ENCODE results near the gene ART3.
"Not testable (repeated sequence)": the region's sequence is repeated elsewhere in the genome, so short reads cannot be mapped to it uniquely, and the experiment has no call there.

Gene ART3

GRCh38 chr4:76074468-76074867 lies at the start of gene ART3:
Gene ART3, plus strand, starts transcription at chr4:76074709. Its CDS starts 1,181 bp downstream, at chr4:76075890.
- DNase-seq (ENCODE audit: low spot score) = no peak

GRCh38 chr4:76028350-76028765 lies 46.2 kb upstream of the ART3 start:
- peak; percentile 7 for DNase-seq (ENCODE audit: low spot score)

- no peak for DNase-seq (ENCODE audit: low spot score)
Observed at GRCh38 chr4:76029300-76029699, 45.2 kb upstream of the ART3 start.

DNA sequence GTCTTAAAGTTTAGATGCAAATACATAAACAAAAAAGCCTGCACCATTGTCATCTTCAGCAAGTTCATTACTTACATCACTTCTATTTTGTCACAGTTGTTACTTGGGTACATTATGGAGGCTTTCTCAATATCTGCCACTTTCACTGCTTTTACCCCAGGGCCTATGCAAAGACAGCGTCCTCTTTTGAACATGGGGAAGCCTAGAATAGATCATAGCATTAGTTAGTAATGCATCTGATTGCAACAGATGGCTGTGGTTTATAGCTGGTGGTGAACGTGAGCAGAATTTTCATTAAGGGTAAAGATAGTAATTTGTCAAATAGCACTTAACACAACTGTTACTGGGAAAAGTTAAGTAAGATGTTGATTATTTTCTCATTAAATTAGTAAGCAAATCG lies 39.4 kb upstream of the ART3 start:
- no peak for DNase-seq (ENCODE audit: low spot score)

DNA sequence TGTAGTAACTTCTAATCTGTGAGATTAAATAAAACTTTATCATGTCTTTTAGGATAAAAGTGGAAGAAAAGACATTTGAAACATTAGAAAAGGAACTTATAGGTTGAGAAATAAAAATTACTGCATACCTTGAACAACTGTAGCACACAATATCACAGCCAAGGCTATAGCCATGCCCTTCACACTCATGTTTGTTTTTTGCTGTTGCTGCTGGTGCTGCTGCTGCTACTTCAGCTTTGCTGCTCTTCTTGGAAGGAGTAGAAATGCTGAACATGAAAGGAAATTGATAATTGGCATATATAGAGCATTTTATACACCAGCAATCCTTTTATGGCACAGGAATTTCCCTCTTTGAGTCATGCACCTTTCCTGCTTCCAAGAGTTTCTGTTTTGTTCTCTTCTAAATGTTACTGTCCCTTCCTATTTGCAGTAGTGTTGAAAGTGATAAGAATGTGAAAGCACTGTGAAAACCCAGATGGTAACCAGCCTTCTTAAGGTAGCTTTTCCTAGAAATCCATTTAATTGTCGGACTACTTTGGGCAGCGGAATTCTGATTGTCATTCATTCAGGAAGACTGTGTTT lies 38.6 kb upstream of the ART3 start, which contains the start of gene CXCL11:
TSS of gene CXCL11 (minus strand) at position 272 of the 582 bp plus-strand sequence. CDS start at position 189, 83 bp downstream.
- no peak for DNase-seq (ENCODE audit: low spot score)

DNA sequence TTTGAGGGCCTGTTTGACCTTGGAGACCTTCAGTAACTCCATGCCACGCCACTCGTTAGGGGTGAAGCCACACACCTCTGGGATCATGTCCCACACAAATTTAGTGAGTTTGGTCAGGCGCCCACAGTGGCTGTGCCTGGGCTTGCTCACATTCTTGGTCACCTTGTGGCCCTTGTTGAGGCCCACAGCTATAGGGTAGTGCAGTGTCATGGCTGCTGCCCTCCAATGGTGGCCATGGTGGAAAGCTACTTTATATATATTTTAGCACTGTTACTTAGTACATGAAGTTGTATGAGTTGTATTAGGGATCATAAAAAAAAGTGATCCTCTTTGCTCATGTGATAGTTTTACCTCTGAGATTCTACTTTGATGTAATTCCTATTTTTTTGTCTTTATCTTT lies 37.7 kb upstream of the ART3 start:
- DNase-seq (ENCODE audit: low spot score) = no peak

DNA sequence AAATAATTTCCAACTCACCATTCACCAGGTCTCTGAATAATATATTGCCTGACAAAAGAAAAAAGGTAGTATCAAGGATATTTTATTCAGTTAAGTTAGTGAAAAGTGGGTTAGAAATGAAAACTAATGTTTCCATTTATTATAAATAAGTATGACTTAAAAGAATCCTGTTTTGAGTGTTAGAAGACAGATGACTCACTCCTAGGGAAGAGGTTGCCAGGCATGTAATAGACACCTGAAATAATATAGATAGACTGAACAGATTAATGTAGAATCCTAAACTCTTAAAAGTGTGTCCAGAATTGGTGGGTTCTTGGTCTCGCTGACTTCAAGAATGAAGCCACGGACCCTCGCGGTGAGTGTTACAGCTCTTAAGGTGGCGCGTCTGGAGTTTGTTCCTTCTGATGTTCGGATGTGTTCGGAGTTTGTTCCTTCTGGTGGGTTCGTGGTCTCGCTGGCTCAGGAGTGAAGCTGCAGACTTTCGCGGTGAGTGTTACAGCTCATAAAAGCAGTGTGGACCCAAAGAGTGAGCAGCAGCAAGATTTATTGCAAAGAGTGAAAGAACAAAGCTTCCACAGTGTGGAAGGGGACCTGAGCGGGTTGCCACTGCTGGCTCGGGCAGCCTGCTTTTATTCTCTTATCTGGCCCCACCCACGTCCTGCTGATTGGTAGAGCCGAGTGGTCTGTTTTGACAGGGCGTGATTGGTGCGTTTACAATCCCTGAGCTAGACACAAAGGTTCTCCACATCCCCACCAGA lies 32.1 kb upstream of the ART3 start:
- not testable (repeated sequence) for DNase-seq (ENCODE audit: low spot score)

- not testable (repeated sequence) for DNase-seq (ENCODE audit: low spot score)
Observed at GRCh38 chr4:76043306-76043705, 31.2 kb upstream of the ART3 start.

DNA sequence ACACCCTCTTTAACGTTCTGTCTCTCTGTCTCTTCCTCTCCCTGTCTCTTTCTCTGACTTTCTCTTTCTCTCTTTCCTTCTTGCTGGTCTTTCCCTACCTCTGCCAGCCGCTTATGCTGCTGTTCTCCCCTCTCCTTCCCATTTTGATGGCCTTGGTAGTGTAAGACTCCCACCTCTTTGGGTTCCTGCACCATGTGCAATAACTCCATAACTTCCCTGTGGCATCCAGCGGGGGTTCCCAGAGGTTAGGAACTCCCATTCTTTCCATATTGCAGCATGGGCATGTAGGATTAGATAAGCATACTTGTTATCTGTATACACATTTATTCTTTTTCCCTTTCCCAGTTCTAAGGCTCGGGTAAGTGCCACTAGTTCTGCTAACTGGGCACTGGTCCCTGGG lies 29.8 kb upstream of the ART3 start:
- DNase-seq (ENCODE audit: low spot score) = not testable (repeated sequence)

GRCh38 chr4:76049860-76050416 lies 24.6 kb upstream of the ART3 start:
- not testable (repeated sequence) for DNase-seq (ENCODE audit: low spot score)

DNA sequence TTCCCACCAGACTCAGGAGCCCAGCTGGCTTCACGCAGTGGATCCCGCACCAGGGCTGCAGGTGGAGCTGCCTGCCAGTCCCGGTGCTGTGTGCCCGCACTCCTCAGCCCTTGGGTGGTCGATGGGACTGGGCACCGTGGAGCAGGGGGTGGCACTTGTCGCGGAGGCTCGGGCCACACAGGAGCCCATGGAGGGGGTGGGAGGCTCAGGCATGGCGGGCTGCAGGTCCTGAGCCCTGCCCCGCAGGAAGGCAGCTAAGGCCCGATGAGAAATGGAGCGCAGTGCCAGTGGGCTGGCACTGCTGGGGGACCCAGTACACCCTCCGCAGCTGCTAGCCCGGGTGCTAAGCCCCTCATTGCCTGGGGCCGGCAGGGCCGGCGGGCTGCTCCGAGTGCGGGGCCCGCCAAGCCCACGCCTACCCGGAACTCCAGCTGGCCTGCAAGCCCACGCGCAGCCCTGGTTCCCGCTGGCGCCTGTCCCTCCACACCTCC lies 23.9 kb upstream of the ART3 start:
- DNase-seq (ENCODE audit: low spot score) = not testable (repeated sequence)

DNA sequence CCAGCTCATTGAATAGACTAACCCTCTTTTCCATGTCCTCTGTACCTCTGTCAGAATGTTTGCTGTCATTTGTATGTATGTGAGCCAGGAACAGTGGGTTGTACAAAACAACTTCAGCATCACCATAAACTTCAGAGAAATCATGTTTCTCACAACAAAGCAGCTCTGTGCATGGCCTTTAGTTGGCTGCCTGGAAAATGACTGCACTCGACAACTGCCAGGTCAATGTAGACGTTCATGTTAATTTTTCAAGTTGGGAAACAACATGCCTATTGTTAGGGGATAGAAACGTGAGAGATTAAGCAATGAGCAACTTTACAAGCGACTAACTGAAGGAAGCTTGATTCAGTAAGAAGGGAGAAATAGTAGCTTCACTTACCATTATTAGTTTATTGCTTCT lies 20.8 kb upstream of the ART3 start:
- no peak for DNase-seq (ENCODE audit: low spot score)

DNA sequence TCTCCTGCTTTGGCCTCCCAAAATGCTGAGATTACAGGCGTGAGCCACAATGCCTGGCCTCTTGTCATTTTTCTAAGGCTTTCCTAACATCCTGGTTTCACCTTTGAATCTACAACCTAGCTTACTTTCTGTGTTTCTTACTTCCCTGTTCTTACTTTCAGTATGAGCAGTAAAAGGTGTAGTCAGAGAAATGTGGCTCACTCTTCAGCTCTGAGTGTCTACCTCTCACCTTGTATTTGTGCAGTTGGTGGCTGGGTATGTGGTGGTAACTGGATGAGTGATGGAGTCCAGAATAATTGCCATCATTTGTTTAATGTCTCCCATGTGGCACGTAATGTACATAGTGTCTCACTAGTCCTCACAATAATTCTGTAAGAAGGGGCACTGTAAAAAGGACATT lies 19.5 kb upstream of the ART3 start:
- DNase-seq (ENCODE audit: low spot score) = no peak

DNA sequence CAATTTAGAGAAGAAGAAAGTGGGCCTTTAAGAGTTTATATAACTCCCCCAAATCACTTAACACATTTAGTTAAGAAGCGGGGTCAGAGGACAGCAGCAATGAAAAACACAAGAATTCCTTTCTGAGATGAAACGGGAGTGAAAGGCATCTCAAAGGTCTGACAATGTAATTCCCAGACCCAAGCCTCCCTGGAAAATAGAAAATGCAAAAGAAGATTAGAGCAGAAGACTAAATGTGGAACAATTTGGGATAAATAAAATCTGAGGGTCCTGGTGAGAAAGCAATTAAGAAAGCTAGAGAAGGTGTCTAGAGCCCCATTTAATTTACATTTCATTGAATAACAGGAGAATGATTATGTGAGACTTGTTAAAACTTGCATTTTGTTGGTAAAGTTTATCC lies 19.1 kb upstream of the ART3 start:
- no peak for DNase-seq (ENCODE audit: low spot score)

- DNase-seq (ENCODE audit: low spot score) = no peak
Observed at GRCh38 chr4:76058302-76058701, 16.2 kb upstream of the ART3 start.

DNA sequence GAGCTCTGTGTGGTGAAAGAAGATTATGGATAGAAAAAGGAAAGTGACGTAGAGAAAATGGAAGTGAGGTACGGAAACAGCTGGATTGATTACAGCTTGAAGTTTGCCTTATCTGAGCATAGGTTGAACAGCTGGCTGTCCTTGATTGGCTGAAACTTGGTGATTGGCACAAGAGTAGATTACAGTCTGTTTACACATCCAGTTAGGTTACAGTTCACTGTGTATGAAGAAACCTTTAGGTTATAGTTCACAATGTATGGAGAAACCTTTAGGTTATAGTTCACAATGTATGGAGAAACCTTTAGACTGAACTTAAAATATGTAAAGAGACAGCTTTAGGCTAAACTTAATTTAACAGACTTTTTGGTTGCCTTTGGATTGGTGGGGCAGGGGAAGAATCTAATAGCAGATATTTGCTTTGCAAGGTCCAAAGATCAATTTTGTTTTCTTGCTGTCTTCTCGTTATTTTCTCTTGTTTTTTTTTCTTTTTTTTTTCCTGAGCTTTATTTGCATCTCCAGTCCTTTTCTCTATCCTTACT lies 15.6 kb upstream of the ART3 start:
- no peak for DNase-seq (ENCODE audit: low spot score)

DNA sequence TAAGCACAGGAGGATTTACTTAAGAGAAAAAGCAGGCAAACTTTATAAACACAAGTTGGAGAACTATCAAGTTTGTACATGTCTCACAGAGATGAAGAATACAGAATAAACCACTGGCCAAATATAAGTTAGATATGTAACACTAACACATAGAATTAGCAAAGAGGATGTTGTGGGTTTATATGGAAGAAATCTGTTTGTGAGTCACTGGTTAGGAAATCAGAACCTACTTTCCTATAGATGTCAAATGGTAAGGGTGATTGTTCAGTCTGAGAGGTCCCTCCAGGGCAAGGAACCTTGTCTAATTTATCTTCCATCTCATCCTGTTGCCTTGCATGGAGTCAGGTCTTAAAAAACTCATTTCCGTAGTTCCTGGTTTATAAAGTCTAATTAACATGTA lies 14.8 kb upstream of the ART3 start:
- DNase-seq (ENCODE audit: low spot score) = no peak

- no peak for DNase-seq (ENCODE audit: low spot score)
Observed at GRCh38 chr4:76060506-76060905, 14.0 kb upstream of the ART3 start.

DNA sequence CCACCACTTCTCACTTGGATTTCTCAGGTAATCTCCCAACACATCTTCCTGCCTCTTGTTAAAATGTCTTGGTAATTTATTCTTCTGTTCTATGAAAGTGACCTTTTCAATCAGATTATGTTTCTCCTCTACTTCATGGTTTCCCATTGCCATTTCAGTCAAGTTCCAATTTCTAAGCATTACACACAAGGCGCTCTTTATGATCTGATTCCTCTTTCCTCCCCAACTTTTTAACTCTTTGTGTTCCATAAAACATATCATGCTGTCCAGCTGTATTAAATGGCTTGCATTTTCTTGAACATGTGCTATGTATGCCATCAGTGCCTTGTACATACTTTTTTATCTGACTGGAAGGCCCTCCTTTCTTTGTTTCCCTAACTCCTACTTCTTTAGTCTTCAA lies 13.1 kb upstream of the ART3 start:
- no peak for DNase-seq (ENCODE audit: low spot score)

DNA sequence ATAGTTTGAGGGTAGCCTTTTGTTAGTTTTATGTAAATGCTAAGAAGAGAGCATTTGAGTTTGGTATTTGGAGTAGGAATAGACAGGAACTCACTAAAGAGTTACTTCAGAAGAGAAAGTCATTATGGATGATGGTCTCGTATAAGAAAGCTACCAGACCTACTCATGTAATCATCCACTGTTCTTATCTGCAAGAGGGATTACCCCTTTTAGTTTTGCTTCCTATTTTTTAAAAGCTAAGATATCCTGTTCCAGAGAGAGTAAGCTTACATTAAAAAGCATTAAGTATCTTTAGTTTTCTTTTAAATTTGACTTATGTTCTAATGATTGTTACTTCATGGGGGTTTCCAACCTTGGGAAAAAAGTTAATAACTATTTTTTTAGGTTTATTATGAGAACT lies 12.5 kb upstream of the ART3 start:
- no peak for DNase-seq (ENCODE audit: low spot score)

DNA sequence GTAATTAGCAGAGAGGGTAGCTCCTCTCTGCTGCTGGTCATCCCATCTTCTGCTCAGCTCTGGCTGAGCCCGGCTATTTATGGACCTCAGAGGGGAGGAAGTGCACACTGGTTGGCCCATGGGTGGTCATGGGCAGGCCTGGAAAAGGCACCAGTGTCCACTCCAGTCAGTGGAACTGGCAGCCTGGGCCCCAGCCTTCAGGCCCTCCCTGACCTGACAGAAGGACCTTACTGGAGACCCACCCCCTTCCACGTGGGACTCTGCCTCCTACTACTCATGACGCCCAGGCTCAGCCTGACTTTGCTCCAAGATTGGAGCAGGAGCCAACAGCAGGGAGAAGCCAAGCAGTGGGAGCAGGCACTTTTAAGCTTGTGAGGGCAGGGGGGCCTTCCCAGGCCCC lies 8.0 kb upstream of the ART3 start:
- no peak for DNase-seq (ENCODE audit: low spot score)

GRCh38 chr4:76067652-76068286 lies 6.7 kb upstream of the ART3 start:
- DNase-seq (ENCODE audit: low spot score) = peak; percentile 83

DNA sequence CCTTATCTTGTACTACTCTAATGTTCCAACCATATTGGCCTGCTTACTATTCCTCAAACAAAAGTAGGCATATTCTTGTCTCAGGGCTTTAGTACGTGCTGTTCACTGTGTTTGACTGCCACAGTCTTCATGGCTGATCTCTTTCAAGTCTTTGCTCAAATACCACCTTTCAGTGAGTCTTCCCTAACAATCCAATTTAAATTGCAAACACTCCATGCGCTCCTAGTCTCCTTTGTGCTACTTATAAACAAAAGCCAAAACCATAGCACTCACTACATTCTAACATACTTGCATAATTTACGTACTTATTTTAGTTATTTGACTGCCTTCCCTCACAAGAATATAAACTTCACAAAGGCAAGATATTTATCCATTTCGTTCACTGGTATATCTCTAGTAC lies 1.7 kb upstream of the ART3 start:
- no peak for DNase-seq (ENCODE audit: low spot score)

Measured in GM03348 (cell line).